Testis (tissue), 3 donors: ENCODE data around the gene NFIB. TPM values are rescaled to one million over a fixed set of nuclear protein-coding genes. Genes with fewer than 3 reads are reported as not detected.

Experiments
- DNase-seq: peaks from one replicate; pipeline ENCODE4 v3.0.0-alpha.2; 2019
- H3K27ac ChIP-seq, 2 donors: fragments of 200-600 bp; sonication (generic); one replicate each; pipeline ENCODE4 v1.5.1; 2019
- H3K27me3 ChIP-seq: fragments of 200-600 bp; sonication (generic); one replicate; pipeline ENCODE4 v1.5.1; 2019
- H3K36me3 ChIP-seq: fragments of 200-600 bp; sonication (generic); one replicate; pipeline ENCODE4 v1.5.1; 2017; ENCODE audit warnings: low read depth; ENCODE audit errors: missing control alignments
- H3K4me1 ChIP-seq: fragments of 200-600 bp; sonication (generic); one replicate; pipeline ENCODE4 v1.5.1; 2019
- H3K4me3 ChIP-seq, 2 donors: fragments of 200-600 bp; sonication (generic); one replicate each; pipeline ENCODE4 v1.5.1; 2017 to 2019
- H3K9me3 ChIP-seq: fragments of 200-600 bp; sonication (generic); one replicate; pipeline ENCODE4 v1.5.1; 2017
- CTCF ChIP-seq, 3 experiments: fragments of 450-650 bp in 2 of 3; fragments of 200-600 bp in 1 of 3; sonication (generic) in 1 of 3; IDR thresholded peaks; one replicate each; pipeline ENCODE4 v1.5.1; 2016 to 2019; ENCODE audit warnings: antibody characterized with exemption in 3 of 3, mild to moderate bottlenecking in 2 of 3, moderate library complexity in 1 of 3
- POLR2A ChIP-seq: fragments of 450-650 bp; IDR thresholded peaks from one replicate; pipeline ENCODE4 v1.6.1; 2017; ENCODE audit warnings: antibody characterized with exemption, mild to moderate bottlenecking, moderate library complexity
- WGBS, 2 donors: methylation state at CpG; one replicate each; pipeline ENCODE4 v1.1.5; 2018; 5-methylcytosine and 5-hydroxymethylcytosine counted together
- intact Hi-C: fragments of 100-400 bp; cut with DNase I; formaldehyde crosslinking; loops from one replicate; pipeline ENCODE4 v1.15.1; 2023; ENCODE audit warnings: low total_unique reads
- polyA plus RNA-seq: library from polyadenylated mRNA; stranded (reverse); fragments of 350-450 nt; fragmentation: Illumina TruSeq; extraction: RNeasy Lipid Tissue Mini Kit (QIAGEN cat#74804); gene quantifications from one replicate; pipeline ENCODE4 v1.2.3, GENCODE V29; 2014; ENCODE audit warnings: low read depth, low replicate concordance; ENCODE audit not compliant: insufficient read depth
- total RNA-seq, 2 donors: library from RNA; depleted of rRNA; stranded (reverse); fragments of >200 nt; gene quantifications; one replicate each; pipeline ENCODE4 v1.2.3, GENCODE V29; 2016

The NFIB gene
- total and polyA plus RNA-seq, 3 donors from 2014 or later = 8.4 to 34.7 (median 23.1) TPM

- no peak for DNase-seq
- H3K4me3 ChIP-seq = no peak overlapping the region
- intact Hi-C loops = no loop called here
- no peak overlapping the region for H3K27ac ChIP-seq
- WGBS, 2 donors = 79 to 96% methylated on average over 1 of the region's 1 CpG
- no peaks in the 10 kb centered on the region for H3K4me1 ChIP-seq
- H3K27me3 ChIP-seq = no peaks in the 10 kb centered on the region
- H3K9me3 ChIP-seq = no peaks in the 10 kb centered on the region
- TF ChIP-seq POLR2A (no peak), CTCF (IDR thresholded peaks at IDR 0.05) (no peak)
- H3K36me3 ChIP-seq = no peaks in the 10 kb centered on the region
Measured at GRCh38 chr9:14183001-14183400, 130.9 kb downstream of the NFIB start.

- H3K27ac ChIP-seq = peak overlapping the region in 1 of 2 donors; percentile 12
- 50 to 56% methylated on average over 3 of the region's 3 CpGs for WGBS, 2 donors
- no peak for DNase-seq
- no peaks in the 10 kb centered on the region for H3K36me3 ChIP-seq
- no peaks in the 10 kb centered on the region for H3K4me1 ChIP-seq
- TF ChIP-seq POLR2A (no peak), CTCF (IDR thresholded peaks at IDR 0.05) (no peak)
- intact Hi-C loops = no loop called here
- no peaks in the 10 kb centered on the region for H3K9me3 ChIP-seq
- H3K27me3 ChIP-seq = no peaks in the 10 kb centered on the region
- no peak overlapping the region for H3K4me3 ChIP-seq
Measured at GRCh38 chr9:14180960-14181537, 132.9 kb downstream of the NFIB start.

- intact Hi-C loops = no loop called here
- H3K4me1 ChIP-seq = no peaks in the 10 kb centered on the region
- WGBS, 2 donors = 74 to 75% methylated on average over 11 of the region's 11 CpGs
- no peak for TF ChIP-seq POLR2A
- TF ChIP-seq CTCF (IDR thresholded peaks at IDR 0.05) = no peak
- H3K27ac ChIP-seq = peak overlapping the region in 1 of 2 donors; percentile 12
- no peaks in the 10 kb centered on the region for H3K27me3 ChIP-seq
- H3K9me3 ChIP-seq = no peaks in the 10 kb centered on the region
- no peaks in the 10 kb centered on the region for H3K36me3 ChIP-seq
- DNase-seq = peak; percentile 53
- H3K4me3 ChIP-seq = no peak overlapping the region
Measured at GRCh38 chr9:14180093-14180959, 133.6 kb downstream of the NFIB start.

GRCh38 chr9:14179449-14179848, 134.5 kb downstream of the NFIB start:
- Histone ChIP-seq H3K4me3 (no peak overlapping the region), H3K9me3 (no peaks in the 10 kb centered on the region), H3K27me3 (no peaks in the 10 kb centered on the region), H3K4me1 (no peaks in the 10 kb centered on the region), H3K36me3 (no peaks in the 10 kb centered on the region), H3K27ac (no peak overlapping the region)
- no peak for TF ChIP-seq CTCF (IDR thresholded peaks at IDR 0.05)
- TF ChIP-seq POLR2A = no peak
- intact Hi-C loops = no loop called here
- 81 to 87% methylated on average over 3 of the region's 3 CpGs for WGBS, 2 donors
- no peak for DNase-seq
